HG02938 (cell line): ENCODE results near the gene PRIMA1.

Experiments used
- ATAC-seq: cut with Tn5 transposase; IDR thresholded peaks from one replicate; pipeline ENCODE4 v1.9.1; 2021; ENCODE audit warnings: mild to moderate bottlenecking, moderate library complexity; ENCODE audit not compliant: unreplicated experiment

PRIMA1 gene

GRCh38 chr14:93759719-93760307 is 28.5 kb downstream of the PRIMA1 start:
- no peak for ATAC-seq

- ATAC-seq: no peak
Measured at GRCh38 chr14:93757206-93757605, 31.1 kb downstream of the PRIMA1 start.

- ATAC-seq: no peak
Measured at GRCh38 chr14:93753647-93754046, 34.6 kb downstream of the PRIMA1 start.

GRCh38 chr14:93752980-93753561 is 35.2 kb downstream of the PRIMA1 start:
- ATAC-seq: no peak

GRCh38 chr14:93751946-93752655 is 36.2 kb downstream of the PRIMA1 start:
- no peak for ATAC-seq

GRCh38 chr14:93749076-93749420 is 39.2 kb downstream of the PRIMA1 start:
- ATAC-seq: no peak

- no peak for ATAC-seq
Measured at GRCh38 chr14:93748208-93749075, 39.8 kb downstream of the PRIMA1 start.

- no peak for ATAC-seq
Measured at GRCh38 chr14:93747560-93747959, 40.7 kb downstream of the PRIMA1 start.

GRCh38 chr14:93747102-93747501 is 41.2 kb downstream of the PRIMA1 start:
- no peak for ATAC-seq

- ATAC-seq: no peak
Measured at GRCh38 chr14:93745603-93746273, 42.5 kb downstream of the PRIMA1 start.

- no peak for ATAC-seq
Measured at GRCh38 chr14:93744876-93745275, 43.4 kb downstream of the PRIMA1 start.

- ATAC-seq: no peak
Measured at GRCh38 chr14:93744176-93744575, 44.1 kb downstream of the PRIMA1 start.

- ATAC-seq: no peak
Measured at GRCh38 chr14:93743270-93744060, 44.8 kb downstream of the PRIMA1 start.

GRCh38 chr14:93742761-93743160 is 45.5 kb downstream of the PRIMA1 start:
- no peak for ATAC-seq

GRCh38 chr14:93741556-93742230 is 46.6 kb downstream of the PRIMA1 start:
- ATAC-seq: no peak

- no peak for ATAC-seq
Measured at GRCh38 chr14:93737634-93738033, 50.7 kb downstream of the PRIMA1 start.

GRCh38 chr14:93736378-93737014 is 51.8 kb downstream of the PRIMA1 start:
- ATAC-seq: no peak

GRCh38 chr14:93735206-93735605 is 53.1 kb downstream of the PRIMA1 start:
- ATAC-seq: no peak
